ENCODE measurements around the gene C4orf51. TPM values are rescaled to one million over a fixed set of nuclear protein-coding genes. Genes with fewer than 3 reads are reported as not detected.

Gene C4orf51
- total and polyA plus RNA-seq, 7 donors = not detected

GRCh38 chr4:145732001-145732815, 52.3 kb downstream of the C4orf51 start:
- DNase-seq = no peak
- peak overlapping the region; percentile 96 to 99 (median 97) for H3K27ac ChIP-seq
- TF ChIP-seq POLR2AphosphoS5 (IDR thresholded peaks at IDR 0.05) = no peak
- TF ChIP-seq POLR2A (IDR thresholded peaks at IDR 0.05) = no peak
- TF ChIP-seq CTCF (IDR thresholded peaks at IDR 0.05) = no peak
- no peak for TF ChIP-seq EP300 (IDR thresholded peaks at IDR 0.05)
- intact Hi-C loops (cut with DNase I) = loop anchor here (2.0 to 10.0 kb wide), 6 partner anchors 50 to 793 kb away; partner anchors contain the start of genes C4orf51, LSM6, MMAA and OTUD4
- H3K36me3 ChIP-seq = no peaks in the 10 kb centered on the region
- WGBS, 2 donors = 16 to 53% methylated on average over 14 of the region's 14 CpGs
- no peaks in the 10 kb centered on the region for H3K27me3 ChIP-seq
- H3K4me3 ChIP-seq = peak overlapping the region; percentile 24 to 63 (median 61)
- H3K9me3 ChIP-seq = no peaks in the 10 kb centered on the region
- peaks cover 0 to 53% (median 47%) of the 10 kb centered on the region in 4 donors for H3K4me1 ChIP-seq

- TF ChIP-seq CTCF (IDR thresholded peaks at IDR 0.05) (no peak), EP300 (IDR thresholded peaks at IDR 0.05) (peak in 2 of 4 donors; percentile 31 to 55), POLR2AphosphoS5 (IDR thresholded peaks at IDR 0.05) (peak; percentile 93 to 98 (median 95)), POLR2A (IDR thresholded peaks at IDR 0.05) (peak; percentile 75 to 83)
- intact Hi-C loops (cut with DNase I) = loop anchor here (1.0 to 10.0 kb wide), 7 partner anchors 51 to 792 kb away; partner anchors contain the start of genes C4orf51, LSM6, MMAA and OTUD4
- Histone ChIP-seq H3K4me1 (peaks cover 0 to 53% (median 47%) of the 10 kb centered on the region in 4 donors), H3K27ac (peak overlapping the region; percentile 96 to 99 (median 97)), H3K4me3 (peak overlapping the region; percentile 59 to 63 (median 62)), H3K9me3 (no peaks in the 10 kb centered on the region), H3K36me3 (no peaks in the 10 kb centered on the region), H3K27me3 (no peaks in the 10 kb centered on the region)
- WGBS, 2 donors = 1 to 2% methylated on average over 81 of the region's 81 CpGs
- DNase-seq = peak; percentile 98
These were observed 53.2 kb downstream of the C4orf51 start for GRCh38 chr4:145732895-145733880.

- H3K4me1 ChIP-seq = peaks cover 0 to 53% (median 47%) of the 10 kb centered on the region in 4 donors
- H3K27me3 ChIP-seq = no peaks in the 10 kb centered on the region
- intact Hi-C loops (cut with DNase I) = loop anchor here (5.0 to 10.0 kb wide), 5 partner anchors 52 to 791 kb away; partner anchors contain the start of genes C4orf51, LSM6, OTUD4 and SLC10A7
- DNase-seq = no peak
- H3K9me3 ChIP-seq = no peaks in the 10 kb centered on the region
- WGBS, 2 donors = 21 to 68% methylated on average over 7 of the region's 7 CpGs
- no peaks in the 10 kb centered on the region for H3K36me3 ChIP-seq
- no peak for TF ChIP-seq CTCF (IDR thresholded peaks at IDR 0.05)
- no peak for TF ChIP-seq POLR2A (IDR thresholded peaks at IDR 0.05)
- TF ChIP-seq POLR2AphosphoS5 (IDR thresholded peaks at IDR 0.05) = no peak
- no peak for TF ChIP-seq EP300 (IDR thresholded peaks at IDR 0.05)
- H3K4me3 ChIP-seq = peak overlapping the region in 3 of 4 donors; percentile 59 to 63 (median 63)
- H3K27ac ChIP-seq = peak overlapping the region; percentile 96 to 99 (median 97)
These were observed 54.1 kb downstream of the C4orf51 start for GRCh38 chr4:145734031-145734430.

- H3K4me1 ChIP-seq = peaks cover 0 to 55% (median 47%) of the 10 kb centered on the region in 4 donors
- TF ChIP-seq POLR2AphosphoS5 (IDR thresholded peaks at IDR 0.05) = peak; percentile 66 to 87 (median 82)
- peak in 2 of 4 donors; percentile 53 to 76 for TF ChIP-seq EP300 (IDR thresholded peaks at IDR 0.05)
- TF ChIP-seq CTCF (IDR thresholded peaks at IDR 0.05) = no peak
- peak overlapping the region in 3 of 4 donors; percentile 59 to 63 (median 63) for H3K4me3 ChIP-seq
- H3K27ac ChIP-seq = peak overlapping the region; percentile 96 to 99 (median 97)
- H3K27me3 ChIP-seq = no peaks in the 10 kb centered on the region
- peak; percentile 95 for DNase-seq
- intact Hi-C loops (cut with DNase I) = loop anchor here (5.0 to 10.0 kb wide), 6 partner anchors 52 to 790 kb away; partner anchors contain the start of genes C4orf51, LSM6, OTUD4 and SLC10A7
- WGBS, 2 donors = 30 to 59% methylated on average over 14 of the region's 14 CpGs
- H3K36me3 ChIP-seq = no peaks in the 10 kb centered on the region
- no peaks in the 10 kb centered on the region for H3K9me3 ChIP-seq
These were observed 54.8 kb downstream of the C4orf51 start for GRCh38 chr4:145734576-145735346.

Measured in sigmoid colon (tissue), 7 donors.